GM23248 (cell line): Measurements from ENCODE around the gene VEZT.

Experiments used
- EZH2 ChIP-seq: fragments of 200-600 bp; sonication (generic); IDR thresholded peaks from 2 replicates; pipeline ENCODE4 v1.6.1; 2018; ENCODE audit warnings: antibody characterized with exemption, mild to moderate bottlenecking; ENCODE audit not compliant: insufficient read depth, poor library complexity, severe bottlenecking
- EZH2phosphoT487 ChIP-seq: fragments of 200-600 bp; sonication (generic); IDR thresholded peaks from 2 replicates; pipeline ENCODE4 v1.6.1; 2018; ENCODE audit warnings: antibody characterized with exemption, moderate library complexity, mild to moderate bottlenecking, low read depth; ENCODE audit not compliant: insufficient read depth

- no peak for TF ChIP-seq EZH2
- no peak for TF ChIP-seq EZH2phosphoT487
Observed at GRCh38 chr12:95216711-95217376, 763 bp upstream of the VEZT start.
